Fibroblast of lung (primary cell): ENCODE data around the gene MBOAT7. TPM values are rescaled to one million over a fixed set of nuclear protein-coding genes. Genes with fewer than 3 reads are reported as not detected.

Experiments
- DNase-seq, 2 donors: peaks; one replicate each; pipeline versions ENCODE4 v3.0.0 to v3.0.0-alpha.2; 2010; ENCODE audit warnings: low read depth in 2 of 2
- H2AFZ ChIP-seq: 2 replicates; pipeline ENCODE4 v1.5.1; 2012; ENCODE audit warnings: low read length, control low read depth, inconsistent platforms
- H3K27ac ChIP-seq: 2 replicates; pipeline ENCODE4 v1.5.1; 2011; ENCODE audit warnings: low read length, control low read depth; ENCODE audit not compliant: insufficient read depth
- H3K27me3 ChIP-seq: 2 replicates; pipeline ENCODE4 v1.5.1; 2011; ENCODE audit warnings: mild to moderate bottlenecking, low read length; ENCODE audit not compliant: control insufficient read depth, insufficient read depth
- H3K36me3 ChIP-seq: 2 replicates; pipeline ENCODE4 v1.5.1; 2011; ENCODE audit warnings: low read length; ENCODE audit not compliant: control insufficient read depth, insufficient read depth
- H3K4me1 ChIP-seq: 2 replicates; pipeline ENCODE4 v1.5.1; 2011; ENCODE audit warnings: low read length; ENCODE audit not compliant: control insufficient read depth, insufficient read depth; ENCODE audit errors: extremely low read depth
- H3K4me2 ChIP-seq: 2 replicates; pipeline ENCODE4 v1.5.1; 2011; ENCODE audit warnings: low read length, control low read depth; ENCODE audit not compliant: insufficient read depth; ENCODE audit errors: extremely low read depth
- H3K4me3 ChIP-seq, 4 experiments: fragments of 200-600 bp in 1 of 4; sonication (generic) in 1 of 4; replicated peaks in 1 of 4; 2 replicates each; pipeline ENCODE4 v1.5.1; 2011 to 2016; ENCODE audit warnings: low read length in 4 of 4, low read depth in 3 of 4, mild to moderate bottlenecking in 3 of 4, control low read depth in 2 of 4, inconsistent platforms in 1 of 4, mixed read lengths in 1 of 4; ENCODE audit not compliant: insufficient read depth in 1 of 4; ENCODE audit errors: control extremely low read depth in 1 of 4
- H3K79me2 ChIP-seq: 2 replicates; pipeline ENCODE4 v1.5.1; 2012; ENCODE audit warnings: mild to moderate bottlenecking, low read length, inconsistent platforms; ENCODE audit not compliant: control insufficient read depth, insufficient read depth
- H3K9ac ChIP-seq: 2 replicates; pipeline ENCODE4 v1.5.1; 2011; ENCODE audit warnings: mild to moderate bottlenecking, low read length, control low read depth; ENCODE audit not compliant: insufficient read depth
- H3K9me3 ChIP-seq: 2 replicates; pipeline ENCODE4 v1.5.1; 2012; ENCODE audit warnings: low read depth, low read length; ENCODE audit not compliant: control insufficient read depth, insufficient read depth
- H4K20me1 ChIP-seq: 2 replicates; pipeline ENCODE4 v1.5.1; 2011; ENCODE audit warnings: low read length; ENCODE audit not compliant: control insufficient read depth, insufficient read depth; ENCODE audit errors: extremely low read depth
- CTCF ChIP-seq, 2 donors: IDR thresholded peaks in 1 of 2; conservative IDR thresholded peaks in 1 of 2; 1 replicate in 1 of 2; 2 replicates in 1 of 2; pipeline ENCODE4 v1.5.1; 2011 to 2012; ENCODE audit warnings: low read length in 2 of 2, control low read depth in 1 of 2, inconsistent platforms in 1 of 2, low read depth in 1 of 2, mild to moderate bottlenecking in 1 of 2
- EZH2 ChIP-seq: IDR thresholded peaks from 2 replicates; pipeline ENCODE4 v1.5.1; 2012; ENCODE audit warnings: low read length, control low read depth, mild to moderate bottlenecking; ENCODE audit errors: missing control alignments
- polyA plus RNA-seq, 2 donors: library from polyadenylated mRNA; depleted of rRNA in 1 of 2; stranded (reverse) in 1 of 2; unstranded in 1 of 2; fragments of >200 nt; gene quantifications; 2 replicates each; pipeline ENCODE4 v1.2.1, GENCODE V29; 2011 to 2012; ENCODE audit warnings: missing spikeins in 1 of 2
- total RNA-seq: library from RNA; depleted of rRNA; stranded (reverse); fragments of >200 nt; gene quantifications from 2 replicates; pipeline ENCODE4 v1.2.1, GENCODE V29; 2014

The MBOAT7 gene
- total and polyA plus RNA-seq, 2 donors (not counting 1 experiment from before 2014, with no cell fraction given) = 28.6 to 41.1 TPM

DNA sequence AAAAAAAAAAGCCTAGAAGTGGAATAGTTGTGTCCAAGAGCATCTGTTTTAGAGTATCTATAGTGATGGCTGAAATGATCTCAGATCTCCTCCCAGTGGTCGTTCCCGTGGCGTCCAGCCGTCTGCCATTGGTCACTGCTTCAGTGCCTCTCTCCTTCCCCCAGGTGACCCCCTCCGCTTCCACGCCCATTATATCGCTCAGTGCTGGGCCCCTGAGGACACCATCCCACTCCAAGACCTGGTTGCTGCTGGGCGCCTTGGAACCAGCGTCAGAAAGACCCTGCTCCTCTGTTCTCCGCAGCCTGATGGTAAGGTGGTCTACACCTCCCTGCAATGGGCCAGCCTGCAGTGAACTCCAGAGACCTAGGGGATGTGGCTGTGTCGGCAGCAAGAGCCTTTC, 3.6 kb upstream of the MBOAT7 start:
- Histone ChIP-seq H2AFZ (no peak overlapping the region), H3K36me3 (peaks cover 4% of the 10 kb centered on the region), H3K4me3 (no peak overlapping the region), H3K27ac (no peak overlapping the region), H3K9me3 (no peaks in the 10 kb centered on the region), H3K79me2 (peaks cover 15% of the 10 kb centered on the region), H4K20me1 (no peaks in the 10 kb centered on the region), H3K4me2 (no peak overlapping the region), H3K4me1 (peaks cover 11% of the 10 kb centered on the region), H3K9ac (no peak overlapping the region), H3K27me3 (no peaks in the 10 kb centered on the region)
- DNase-seq = no peak
- TF ChIP-seq EZH2 = no peak
- no peak for TF ChIP-seq CTCF (conservative IDR thresholded peaks at IDR 0.05 in 1 of 2, IDR thresholded peaks at IDR 0.05 in 1 of 2; ENCODE audit: low read depth in 1 of 2, low read length in 2 of 2)

DNA sequence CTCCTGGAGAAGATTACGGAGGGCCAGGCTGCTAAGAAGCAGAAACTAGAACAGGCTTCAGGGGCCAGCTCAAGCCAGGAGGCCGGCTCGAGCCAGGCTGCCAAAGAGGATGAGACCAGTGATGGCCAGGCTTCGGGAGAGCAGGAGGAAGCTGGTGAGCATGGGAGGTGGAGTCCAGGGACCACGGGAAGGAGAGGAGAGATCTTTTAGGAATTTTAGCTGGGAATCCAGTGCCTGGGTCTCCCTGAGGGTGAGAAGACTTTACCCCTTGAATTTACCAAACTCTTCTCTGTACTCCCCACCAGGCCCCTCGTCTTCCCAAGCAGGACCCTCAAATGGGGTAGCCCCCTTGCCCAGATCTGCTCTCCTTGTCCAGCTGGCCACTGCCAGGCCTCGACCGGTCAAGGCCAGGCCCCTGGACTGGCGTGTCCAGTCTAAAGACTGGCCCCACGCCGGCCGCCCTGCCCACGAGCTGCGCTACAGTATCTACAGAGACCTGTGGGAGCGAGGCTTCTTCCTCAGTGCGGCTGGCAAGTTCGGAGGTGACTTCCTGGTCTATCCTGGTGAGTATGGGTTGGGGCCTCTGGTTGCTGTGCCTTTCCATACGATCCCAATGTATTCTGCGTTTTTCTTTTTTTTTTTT, 2.6 kb upstream of the MBOAT7 start:
- no peak for DNase-seq
- TF ChIP-seq EZH2 = no peak
- TF ChIP-seq CTCF (conservative IDR thresholded peaks at IDR 0.05 in 1 of 2, IDR thresholded peaks at IDR 0.05 in 1 of 2; ENCODE audit: low read depth in 1 of 2, low read length in 2 of 2) = no peak
- peaks cover 23% of the 10 kb centered on the region for H3K79me2 ChIP-seq
- H3K27me3 ChIP-seq = no peaks in the 10 kb centered on the region
- H3K36me3 ChIP-seq = peaks cover 4% of the 10 kb centered on the region
- H3K4me3 ChIP-seq = peak overlapping the region; percentile 76 to 88 (median 82)
- peak overlapping the region; percentile 98 for H3K27ac ChIP-seq
- H3K9ac ChIP-seq = peak overlapping the region; percentile 79
- no peaks in the 10 kb centered on the region for H4K20me1 ChIP-seq
- peaks cover 11% of the 10 kb centered on the region for H3K4me1 ChIP-seq
- peak overlapping the region; percentile 48 for H2AFZ ChIP-seq
- H3K9me3 ChIP-seq = no peaks in the 10 kb centered on the region
- H3K4me2 ChIP-seq = peak overlapping the region; percentile 76

GRCh38 chr19:54191011-54191810, 1.8 kb upstream of the MBOAT7 start, which contains the start of gene TSEN34:
TSS of gene TSEN34 (plus strand) at chr19:54191308. CDS start at chr19:54191365, 57 bp downstream.
- TF ChIP-seq CTCF (conservative IDR thresholded peaks at IDR 0.05 in 1 of 2, IDR thresholded peaks at IDR 0.05 in 1 of 2; ENCODE audit: low read depth in 1 of 2, low read length in 2 of 2) (no peak), EZH2 (no peak)
- peak within 1 kb of the TSS; percentile 95 for H2AFZ ChIP-seq
- H4K20me1 ChIP-seq = no peaks in the 10 kb centered on the region
- peaks cover 7% of the 10 kb centered on the region for H3K36me3 ChIP-seq
- H3K4me2 ChIP-seq = peak within 1 kb of the TSS; percentile 76
- H3K9ac ChIP-seq = peak within 1 kb of the TSS; percentile 93
- H3K4me3 ChIP-seq = peak within 1 kb of the TSS; percentile 76 to 88 (median 82)
- no peaks in the 10 kb centered on the region for H3K9me3 ChIP-seq
- peaks cover 29% of the 10 kb centered on the region for H3K79me2 ChIP-seq
- peak within 1 kb of the TSS; percentile 98 for H3K27ac ChIP-seq
- H3K4me1 ChIP-seq = peaks cover 11% of the 10 kb centered on the region
- H3K27me3 ChIP-seq = no peaks in the 10 kb centered on the region
- DNase-seq = peak; percentile 46 to 84
